ENCODE measurements around the gene KCNN3.

GRCh38 chr1:154871374-154871773 is 1.3 kb upstream of the KCNN3 start:
- no peak for TF ChIP-seq ZNF585B (tag by site-specific recombination; IDR thresholded peaks at IDR 0.05)
- no peak for TF ChIP-seq REST (tag by site-specific recombination; IDR thresholded peaks at IDR 0.05)
- no peak for TF ChIP-seq CTCF (tag by site-specific recombination; IDR thresholded peaks at IDR 0.05)
- TF ChIP-seq ZNF121 (tag by site-specific recombination; IDR thresholded peaks at IDR 0.05): no peak
- no peak for TF ChIP-seq ZFP3 (tag by site-specific recombination; IDR thresholded peaks at IDR 0.05; ENCODE audit: low read depth)
- no peak for TF ChIP-seq ZNF391 (tag by site-specific recombination; IDR thresholded peaks at IDR 0.05; ENCODE audit: borderline replicate concordance, low read depth)
